ENCODE data around the gene GIMAP5. TPM values are rescaled to one million over a fixed set of nuclear protein-coding genes. Genes with fewer than 3 reads are reported as not detected.

Gene GIMAP5
- total and polyA plus RNA-seq, 10 donors, result 34.0 to 183 (median 85.8) TPM

GRCh38 chr7:150753826-150754603 is 16.8 kb downstream of the GIMAP5 start:
- intact Hi-C loops (cut with DNase I; ENCODE audit: low total_unique reads), result no loop called here
- Histone ChIP-seq H3K36me3 (no peaks in the 10 kb centered on the region), H3K4me1 (peaks cover 13 to 74% (median 32%) of the 10 kb centered on the region in 6 donors), H3K9me3 (no peaks in the 10 kb centered on the region), H3K27ac (peak overlapping the region in 6 of 8 donors; percentile 51 to 82 (median 75)), H3K27me3 (replicated peaks in 1 of 7) (no peaks in the 10 kb centered on the region), H3K4me3 (no peak overlapping the region)
- DNase-seq, result no peak
- 46 to 52% (median 50%) methylated on average over 3 of the region's 3 CpGs for WGBS, 5 donors
- TF ChIP-seq CTCF (IDR thresholded peaks at IDR 0.05 in 8 of 11, conservative IDR thresholded peaks at IDR 0.05 in 3 of 11), result peak in 10 of 11 experiments; percentile 28 to 63 (median 42)
- TF ChIP-seq POLR2A (IDR thresholded peaks at IDR 0.05), result no peak

DNA sequence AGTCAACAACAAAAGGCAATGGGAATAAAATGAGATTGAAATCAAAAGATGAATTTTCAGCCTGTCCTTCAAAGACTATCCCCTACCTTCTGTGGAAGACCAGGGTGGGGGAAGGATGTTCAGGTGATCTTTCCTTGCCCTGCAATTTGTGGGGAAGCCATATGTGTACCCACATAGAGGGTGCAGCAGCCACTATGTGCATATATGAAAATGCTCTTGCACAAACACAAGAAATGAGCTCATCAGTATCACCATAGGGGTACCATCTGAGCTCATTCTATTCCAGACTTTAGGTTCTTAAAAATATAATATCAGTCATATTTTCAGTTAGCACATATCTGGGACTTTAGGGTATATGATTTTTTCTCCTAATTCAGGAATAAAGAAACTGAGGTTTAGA is 17.7 kb downstream of the GIMAP5 start:
- TF ChIP-seq POLR2AphosphoS5 (IDR thresholded peaks at IDR 0.05), result no peak
- no peak for TF ChIP-seq POLR2A (IDR thresholded peaks at IDR 0.05)
- no peak for TF ChIP-seq CTCF (IDR thresholded peaks at IDR 0.05 in 8 of 11, conservative IDR thresholded peaks at IDR 0.05 in 3 of 11)
- DNase-seq, result no peak

DNA sequence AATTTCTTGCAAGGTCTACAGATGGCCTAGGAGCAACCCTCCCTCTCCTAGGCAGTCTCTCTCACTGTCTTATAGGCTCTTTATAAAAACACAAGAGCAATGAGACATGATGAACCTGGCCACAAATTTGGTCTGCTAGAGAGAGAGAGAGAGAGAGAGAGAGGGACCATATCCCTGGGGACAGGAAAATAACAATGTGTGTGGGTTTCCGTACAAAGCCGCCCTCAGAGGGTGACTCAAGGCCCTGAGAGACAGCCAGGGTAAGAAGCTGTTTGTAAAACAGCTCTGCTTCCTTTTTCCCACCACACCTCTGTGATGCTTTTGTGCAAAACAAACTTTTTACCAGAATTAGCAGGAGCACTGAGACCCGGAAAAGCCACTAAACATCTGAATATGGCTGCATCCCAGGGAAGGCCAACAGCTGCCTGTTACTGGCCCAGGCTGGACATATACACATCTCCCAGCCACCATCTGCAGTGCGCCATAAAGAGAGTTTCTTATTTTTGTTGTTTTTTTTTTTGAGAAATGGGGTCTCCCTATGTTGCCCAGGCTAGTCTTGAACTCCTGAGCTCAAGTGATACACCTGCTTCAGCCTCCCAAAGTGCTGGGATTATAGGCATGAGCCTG is 18.4 kb downstream of the GIMAP5 start:
- intact Hi-C loops (cut with DNase I; ENCODE audit: low total_unique reads), result loop anchor here (2.0 kb wide), 1 partner anchor 307 kb away; no protein-coding TSS in a partner anchor
- WGBS, 5 donors, result 30 to 47% (median 34%) methylated on average over 4 of the region's 4 CpGs
- H3K9me3 ChIP-seq, result peaks cover 0 to 5% (median 0%) of the 10 kb centered on the region in 8 donors
- H3K27me3 ChIP-seq (replicated peaks in 1 of 7), result no peaks in the 10 kb centered on the region
- peak overlapping the region; percentile 54 to 82 (median 75) for H3K27ac ChIP-seq
- H3K4me1 ChIP-seq, result peaks cover 13 to 64% (median 32%) of the 10 kb centered on the region in 6 donors
- H3K4me3 ChIP-seq, result no peak overlapping the region
- peak in 1 of 11 experiments; percentile 8 for TF ChIP-seq CTCF (IDR thresholded peaks at IDR 0.05 in 8 of 11, conservative IDR thresholded peaks at IDR 0.05 in 3 of 11)
- TF ChIP-seq POLR2A (IDR thresholded peaks at IDR 0.05), result no peak
- peak in 1 of 3 donors; percentile 86 for TF ChIP-seq POLR2AphosphoS5 (IDR thresholded peaks at IDR 0.05)
- H3K36me3 ChIP-seq, result no peaks in the 10 kb centered on the region
- no peak for DNase-seq

More for the DNA sequence above, 17.7 kb downstream of the GIMAP5 start:
- Histone ChIP-seq H3K4me1 (peaks cover 13 to 65% (median 32%) of the 10 kb centered on the region in 6 donors), H3K27me3 (replicated peaks in 1 of 7) (no peaks in the 10 kb centered on the region), H3K27ac (peak overlapping the region in 7 of 8 donors; percentile 62 to 82 (median 74)), H3K4me3 (no peak overlapping the region), H3K9me3 (peaks cover 0 to 2% (median 0%) of the 10 kb centered on the region in 8 donors), H3K36me3 (no peaks in the 10 kb centered on the region)
- intact Hi-C loops (cut with DNase I; ENCODE audit: low total_unique reads), result no loop called here

- H3K27me3 ChIP-seq (replicated peaks in 1 of 7), result no peaks in the 10 kb centered on the region
- H3K27ac ChIP-seq, result peak overlapping the region; percentile 54 to 82 (median 75)
- no peak for TF ChIP-seq POLR2AphosphoS5 (IDR thresholded peaks at IDR 0.05)
- TF ChIP-seq POLR2A (IDR thresholded peaks at IDR 0.05), result no peak
- TF ChIP-seq CTCF (IDR thresholded peaks at IDR 0.05 in 8 of 11, conservative IDR thresholded peaks at IDR 0.05 in 3 of 11), result no peak
- no peak for DNase-seq
- no peak overlapping the region for H3K4me3 ChIP-seq
- intact Hi-C loops (cut with DNase I; ENCODE audit: low total_unique reads), result loop anchor here (2.0 kb wide), 1 partner anchor 307 kb away; no protein-coding TSS in a partner anchor
- H3K4me1 ChIP-seq, result peaks cover 13 to 59% (median 32%) of the 10 kb centered on the region in 6 donors
- 59 to 65% (median 61%) methylated on average over 3 of the region's 3 CpGs for WGBS, 5 donors
- H3K9me3 ChIP-seq, result peaks cover 0 to 5% (median under 1%) of the 10 kb centered on the region in 8 donors
- H3K36me3 ChIP-seq, result no peaks in the 10 kb centered on the region
These were observed 18.9 kb downstream of the GIMAP5 start for GRCh38 chr7:150756166-150756565.
